SK-N-MC (cell line): ENCODE results near the gene VEPH1.

Experiments
- DNase-seq: peaks from one replicate; pipeline ENCODE4 v3.0.0-alpha.2; 2011; ENCODE audit warnings: low read depth, low spot score
- H3K27ac ChIP-seq: fragments of 200-600 bp; sonication (generic); 2 replicates; pipeline ENCODE4 v1.5.1; 2016; ENCODE audit warnings: mixed run types
- H3K36me3 ChIP-seq: fragments of 200-600 bp; sonication (generic); 2 replicates; pipeline ENCODE4 v1.6.1; 2017; ENCODE audit warnings: antibody characterized with exemption, low read length, mixed read lengths; ENCODE audit not compliant: insufficient read depth
- H3K4me3 ChIP-seq: fragments of 200-600 bp; sonication (generic); 2 replicates; pipeline ENCODE4 v1.5.1; 2016
- H3K9ac ChIP-seq: fragments of 200-600 bp; sonication (generic); 2 replicates; pipeline ENCODE4 v1.8.0; 2017; ENCODE audit warnings: mixed run types, mixed read lengths; ENCODE audit not compliant: insufficient read length
- H3K9me3 ChIP-seq: fragments of 200-600 bp; sonication (generic); 2 replicates; pipeline ENCODE4 v1.6.1; 2017; ENCODE audit warnings: low read depth, mild to moderate bottlenecking, antibody characterized with exemption, low read length, moderate library complexity, mixed read lengths
- EZH2 ChIP-seq: fragments of 200-600 bp; sonication (generic); IDR thresholded peaks from one replicate; pipeline ENCODE4 v1.6.1; 2017; ENCODE audit warnings: antibody characterized with exemption
- FOXP2 ChIP-seq: optimal IDR thresholded peaks from 2 replicates; pipeline ENCODE3; 2011; ENCODE audit warnings: mild to moderate bottlenecking, moderate library complexity; ENCODE audit not compliant: insufficient read depth; ENCODE audit errors: extremely low read length, control extremely low read depth
- POLR2AphosphoS5 ChIP-seq: IDR thresholded peaks from 2 replicates; pipeline ENCODE4 v1.6.1; 2012; ENCODE audit warnings: mild to moderate bottlenecking, low read depth, low read length, borderline replicate concordance

VEPH1 gene

GRCh38 chr3:157406394-157406793 lies 96.8 kb downstream of the VEPH1 start:
- DNase-seq, result no peak
- H3K9me3 ChIP-seq, result no peaks in the 10 kb centered on the region
- H3K4me3 ChIP-seq, result no peak overlapping the region
- no peaks in the 10 kb centered on the region for H3K36me3 ChIP-seq
- no peak overlapping the region for H3K9ac ChIP-seq
- no peak for TF ChIP-seq FOXP2
- no peak for TF ChIP-seq POLR2AphosphoS5
- no peak for TF ChIP-seq EZH2
- no peak overlapping the region for H3K27ac ChIP-seq

- H3K9me3 ChIP-seq, result no peaks in the 10 kb centered on the region
- TF ChIP-seq FOXP2, result no peak
- no peak for TF ChIP-seq POLR2AphosphoS5
- no peak for TF ChIP-seq EZH2
These were observed 97.8 kb downstream of the VEPH1 start for GRCh38 chr3:157405457-157405856.

DNA sequence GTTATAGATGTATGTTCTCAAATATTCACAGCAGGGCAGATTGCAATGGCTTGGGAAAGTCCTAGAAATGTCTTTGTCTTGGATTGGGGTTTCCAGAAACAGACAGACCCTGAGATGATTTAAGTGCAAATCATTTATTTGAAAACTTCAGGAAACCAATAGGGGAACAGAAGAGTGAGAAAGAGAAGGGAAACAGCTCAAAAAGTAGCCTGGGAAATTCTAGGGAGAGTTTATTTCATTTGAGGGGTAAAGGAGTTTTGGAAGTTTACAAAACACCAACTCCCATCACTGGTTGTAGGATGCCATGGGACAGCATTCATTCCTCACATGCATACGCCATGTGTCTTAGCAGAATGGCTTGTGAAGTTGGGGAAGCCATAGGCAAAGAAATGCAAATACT lies 98.8 kb downstream of the VEPH1 start:
- Histone ChIP-seq H3K36me3 (no peaks in the 10 kb centered on the region), H3K27ac (no peak overlapping the region), H3K9ac (no peak overlapping the region), H3K9me3 (no peaks in the 10 kb centered on the region), H3K4me3 (no peak overlapping the region)
- TF ChIP-seq FOXP2 (no peak), EZH2 (no peak), POLR2AphosphoS5 (no peak)
- DNase-seq, result no peak

More at GRCh38 chr3:157405457-157405856, 97.8 kb downstream of the VEPH1 start:
- Histone ChIP-seq H3K4me3 (no peak overlapping the region), H3K36me3 (no peaks in the 10 kb centered on the region), H3K9ac (no peak overlapping the region), H3K27ac (no peak overlapping the region)
- no peak for DNase-seq

GRCh38 chr3:157398598-157398997 lies 104.6 kb downstream of the VEPH1 start:
- Histone ChIP-seq H3K9me3 (no peaks in the 10 kb centered on the region), H3K9ac (no peak overlapping the region), H3K4me3 (no peak overlapping the region), H3K27ac (no peak overlapping the region), H3K36me3 (no peaks in the 10 kb centered on the region)
- TF ChIP-seq EZH2, result no peak
- no peak for TF ChIP-seq POLR2AphosphoS5
- TF ChIP-seq FOXP2, result no peak
- DNase-seq, result no peak

- H3K9ac ChIP-seq, result no peak overlapping the region
- no peak overlapping the region for H3K4me3 ChIP-seq
- TF ChIP-seq POLR2AphosphoS5 (no peak), FOXP2 (no peak), EZH2 (no peak)
- no peaks in the 10 kb centered on the region for H3K36me3 ChIP-seq
- no peaks in the 10 kb centered on the region for H3K9me3 ChIP-seq
- DNase-seq, result no peak
- H3K27ac ChIP-seq, result no peak overlapping the region
These were observed 108.8 kb downstream of the VEPH1 start for GRCh38 chr3:157394411-157394810.

DNA sequence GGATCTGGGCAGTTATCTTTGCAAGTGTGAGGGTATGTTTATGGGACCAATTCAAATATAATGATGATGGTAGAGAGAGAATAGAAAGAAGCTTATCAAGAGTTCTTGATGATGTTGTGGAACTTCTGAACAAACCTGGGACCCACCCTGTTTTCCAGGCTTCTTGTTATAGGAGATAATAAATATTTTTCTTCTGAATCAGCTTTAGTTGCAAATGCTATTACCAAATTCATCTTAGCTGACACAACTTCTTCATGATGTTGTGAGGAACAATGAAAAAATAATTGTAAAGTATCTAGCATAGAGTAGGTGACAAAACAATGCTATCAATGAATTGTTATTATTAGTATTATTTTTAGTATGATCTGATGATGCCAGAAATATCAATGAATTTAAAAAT lies 110.1 kb downstream of the VEPH1 start:
- H3K9ac ChIP-seq, result no peak overlapping the region
- no peak for DNase-seq
- H3K27ac ChIP-seq, result no peak overlapping the region
- no peaks in the 10 kb centered on the region for H3K36me3 ChIP-seq
- H3K4me3 ChIP-seq, result no peak overlapping the region
- H3K9me3 ChIP-seq, result no peaks in the 10 kb centered on the region
- TF ChIP-seq POLR2AphosphoS5 (no peak), EZH2 (no peak), FOXP2 (no peak)

DNA sequence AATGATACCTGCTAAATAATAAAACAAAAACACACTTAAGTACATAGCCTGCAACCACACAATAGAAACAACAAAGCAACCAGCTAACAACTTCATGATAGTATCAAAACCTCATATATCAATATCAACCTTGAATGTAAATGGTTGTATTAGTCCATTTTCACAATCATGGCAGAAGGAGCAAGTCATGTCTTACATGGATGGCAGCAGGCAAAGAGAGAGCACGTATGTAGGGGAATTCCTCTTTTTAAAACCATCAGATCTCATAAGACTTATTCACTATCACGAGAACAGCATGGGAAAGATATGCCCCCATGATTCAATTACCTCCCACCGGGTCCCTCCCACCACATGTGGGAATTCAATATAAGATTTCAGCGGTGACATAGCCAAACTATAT lies 111.1 kb downstream of the VEPH1 start:
- Histone ChIP-seq H3K36me3 (no peaks in the 10 kb centered on the region), H3K4me3 (no peak overlapping the region), H3K9ac (no peak overlapping the region), H3K9me3 (no peaks in the 10 kb centered on the region), H3K27ac (no peak overlapping the region)
- no peak for DNase-seq
- TF ChIP-seq EZH2, result no peak
- TF ChIP-seq POLR2AphosphoS5, result no peak
- no peak for TF ChIP-seq FOXP2

DNA sequence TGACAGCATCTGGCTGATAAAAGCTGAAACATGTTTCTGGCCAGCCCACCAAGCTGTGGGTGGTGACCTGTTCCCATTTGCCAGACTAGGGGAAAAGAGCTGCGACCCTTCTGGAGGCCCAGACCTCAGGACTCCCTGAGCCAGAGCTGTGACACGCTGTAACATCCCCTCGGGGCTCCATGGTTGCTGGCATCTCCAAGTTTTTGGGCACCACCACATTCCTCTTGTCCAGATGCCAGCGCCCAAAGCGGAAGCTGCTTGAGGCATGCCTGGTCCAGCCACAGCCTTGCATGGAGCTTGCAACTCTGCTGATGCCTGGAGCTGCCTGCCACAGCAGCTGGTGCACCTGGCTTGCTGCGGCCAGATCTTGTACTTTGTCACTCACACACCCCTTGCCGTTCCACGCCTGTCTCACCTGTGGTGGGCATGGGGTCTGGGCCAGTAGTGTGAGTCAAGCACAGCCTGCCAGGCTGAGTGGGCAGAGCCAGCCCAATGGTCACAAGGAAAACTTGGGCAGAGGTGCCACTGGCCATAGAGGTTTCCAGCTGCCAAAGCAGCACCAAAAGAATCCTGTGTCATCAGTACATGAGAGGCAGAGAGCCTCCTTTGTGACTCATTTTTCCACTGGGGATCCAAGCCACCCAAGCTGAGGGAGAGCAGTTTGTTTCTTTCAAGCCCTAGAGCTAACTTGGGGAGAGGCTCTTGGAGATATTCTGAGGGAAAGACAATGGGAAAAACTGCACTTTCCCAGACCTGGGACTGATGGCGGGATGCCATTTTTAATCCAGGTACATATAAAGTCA lies 112.3 kb downstream of the VEPH1 start:
- H3K4me3 ChIP-seq, result no peak overlapping the region
- H3K36me3 ChIP-seq, result no peaks in the 10 kb centered on the region
- H3K9me3 ChIP-seq, result no peaks in the 10 kb centered on the region
- no peak overlapping the region for H3K9ac ChIP-seq
- TF ChIP-seq EZH2 (no peak), POLR2AphosphoS5 (no peak), FOXP2 (no peak)
- DNase-seq, result no peak
- H3K27ac ChIP-seq, result no peak overlapping the region

DNA sequence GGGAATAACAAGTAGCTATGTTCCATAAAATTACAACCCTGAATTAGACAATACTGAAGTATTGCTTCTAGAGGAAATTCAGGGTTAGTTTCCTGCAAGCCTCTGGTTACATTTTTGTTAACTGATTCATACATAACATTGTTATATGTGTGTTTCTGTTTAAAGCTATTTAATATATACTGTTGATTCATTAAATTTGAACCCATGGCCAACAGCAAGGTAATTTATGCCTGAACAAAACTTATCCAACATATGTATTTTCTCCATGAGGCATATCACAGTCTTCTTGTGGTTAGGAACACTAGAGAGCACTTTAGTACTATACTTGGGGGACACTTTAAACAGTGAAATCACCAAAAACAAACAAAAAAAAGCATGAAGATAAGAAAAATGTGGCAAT lies 114.2 kb downstream of the VEPH1 start:
- Histone ChIP-seq H3K27ac (no peak overlapping the region), H3K36me3 (no peaks in the 10 kb centered on the region), H3K4me3 (no peak overlapping the region), H3K9me3 (no peaks in the 10 kb centered on the region), H3K9ac (no peak overlapping the region)
- TF ChIP-seq EZH2 (no peak), FOXP2 (no peak), POLR2AphosphoS5 (no peak)
- DNase-seq, result no peak
